NCI-H345 (cell line): ENCODE data around the gene PTMS.

ENCODE experiments used
- DNase-seq: peaks from one replicate; lab custom pipeline; 2025; lab: John Stamatoyannopoulos, UW

Gene PTMS

DNA sequence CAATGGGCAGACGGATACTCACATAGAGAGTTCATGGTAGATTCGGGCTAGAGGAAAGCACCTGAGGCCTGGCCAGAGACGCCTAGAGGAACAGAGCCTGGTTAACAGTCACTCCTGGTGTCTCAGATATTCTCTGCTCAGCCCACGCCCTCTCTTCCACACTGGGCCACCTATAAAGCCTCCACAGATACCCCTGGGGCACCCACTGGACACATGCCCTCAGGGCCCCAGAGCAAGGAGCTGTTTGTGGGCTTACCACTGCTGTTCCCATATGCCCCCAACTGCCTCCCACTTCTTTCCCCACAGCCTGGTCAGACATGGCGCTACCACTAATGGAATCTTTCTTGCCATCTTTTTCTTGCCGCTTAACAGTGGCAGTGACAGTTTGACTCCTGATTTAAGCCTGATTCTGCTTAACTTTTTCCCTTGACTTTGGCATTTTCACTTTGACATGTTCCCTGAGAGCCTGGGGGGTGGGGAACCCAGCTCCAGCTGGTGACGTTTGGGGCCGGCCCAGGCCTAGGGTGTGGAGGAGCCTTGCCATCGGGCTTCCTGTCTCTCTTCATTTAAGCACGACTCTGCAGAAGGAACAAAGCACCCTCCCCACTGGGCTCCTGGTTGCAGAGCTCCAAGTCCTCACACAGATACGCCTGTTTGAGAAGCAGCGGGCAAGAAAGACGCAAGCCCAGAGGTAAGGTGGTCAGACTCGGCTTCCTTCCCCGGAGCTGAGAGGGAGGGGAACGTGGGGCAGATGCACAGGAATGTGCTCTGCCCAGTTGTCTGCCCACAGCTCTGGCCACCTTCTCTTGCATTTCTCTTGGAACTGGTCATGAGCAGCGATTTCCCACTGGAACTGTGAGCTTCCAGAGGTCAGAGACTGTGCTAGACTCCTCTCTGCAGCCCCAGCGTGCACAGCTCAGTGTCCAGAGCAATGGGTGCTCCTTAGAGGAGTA is 23.1 kb downstream of the PTMS start, which contains the start of gene CD4:
CD4 (plus strand) TSS at position 557 of the 953 bp plus-strand sequence. CDS start 10,611 bp downstream, outside the sequence.
- DNase-seq = no peak

DNA sequence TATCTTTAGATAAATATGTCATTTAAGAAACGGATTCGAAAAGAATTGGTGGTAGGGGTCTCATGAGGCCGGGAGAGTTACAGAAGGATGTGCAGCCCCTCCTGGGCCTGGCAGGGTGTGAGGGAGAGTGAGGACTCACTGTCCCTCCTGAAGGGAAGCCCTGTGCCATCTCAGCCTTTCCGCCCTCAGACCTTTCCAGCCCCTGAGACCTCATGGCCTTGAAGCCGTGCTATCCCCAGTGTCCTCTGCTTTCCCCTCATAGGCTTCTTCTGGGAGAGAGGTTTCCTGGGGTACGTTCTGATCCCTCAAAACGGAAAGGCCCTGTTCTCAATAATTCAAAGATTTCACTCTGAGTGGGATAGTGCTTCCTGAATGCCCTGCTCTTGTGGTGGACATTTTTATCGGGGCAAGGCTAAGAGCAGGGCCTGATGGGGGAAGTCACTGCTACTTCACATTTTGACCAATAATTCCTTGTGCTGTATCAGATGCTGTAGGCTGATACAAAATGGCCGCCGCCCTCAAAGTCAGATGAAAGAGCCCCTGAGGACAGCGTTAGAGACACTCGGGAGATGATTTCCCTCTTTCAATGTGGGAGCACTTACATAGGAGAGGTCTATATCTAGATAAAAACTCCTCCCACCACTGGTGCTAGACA is 24.5 kb downstream of the PTMS start:
- no peak for DNase-seq

DNA sequence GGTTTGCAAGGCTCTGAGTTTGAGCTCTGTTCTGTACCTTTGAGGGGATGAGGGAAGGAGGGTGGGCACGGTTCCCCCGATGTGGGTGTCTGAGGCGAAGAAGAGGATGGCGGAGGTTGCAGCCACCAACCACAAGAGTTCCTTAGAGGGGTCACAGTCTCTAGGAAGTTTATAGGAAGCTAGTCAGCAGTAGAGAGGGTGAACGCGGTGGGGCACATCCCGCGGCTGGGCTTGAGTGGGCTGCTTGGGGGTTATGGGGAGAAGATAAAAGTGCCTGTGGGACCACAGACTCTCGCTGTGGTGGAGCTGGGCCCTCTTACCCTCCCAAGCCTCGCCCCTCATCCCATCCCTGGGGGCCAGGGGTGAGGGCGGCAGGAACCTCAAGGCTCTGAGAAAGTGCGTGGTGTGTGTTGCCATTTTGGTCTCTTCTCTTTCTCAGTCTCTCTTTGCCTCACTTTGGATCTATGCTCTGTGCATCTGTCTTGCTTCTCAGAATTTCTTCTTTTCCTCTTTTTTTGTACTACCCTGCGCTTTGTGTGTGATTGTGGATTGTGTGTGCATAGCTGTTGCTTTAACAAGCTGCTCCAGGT is 25.9 kb downstream of the PTMS start:
- DNase-seq = no peak

DNA sequence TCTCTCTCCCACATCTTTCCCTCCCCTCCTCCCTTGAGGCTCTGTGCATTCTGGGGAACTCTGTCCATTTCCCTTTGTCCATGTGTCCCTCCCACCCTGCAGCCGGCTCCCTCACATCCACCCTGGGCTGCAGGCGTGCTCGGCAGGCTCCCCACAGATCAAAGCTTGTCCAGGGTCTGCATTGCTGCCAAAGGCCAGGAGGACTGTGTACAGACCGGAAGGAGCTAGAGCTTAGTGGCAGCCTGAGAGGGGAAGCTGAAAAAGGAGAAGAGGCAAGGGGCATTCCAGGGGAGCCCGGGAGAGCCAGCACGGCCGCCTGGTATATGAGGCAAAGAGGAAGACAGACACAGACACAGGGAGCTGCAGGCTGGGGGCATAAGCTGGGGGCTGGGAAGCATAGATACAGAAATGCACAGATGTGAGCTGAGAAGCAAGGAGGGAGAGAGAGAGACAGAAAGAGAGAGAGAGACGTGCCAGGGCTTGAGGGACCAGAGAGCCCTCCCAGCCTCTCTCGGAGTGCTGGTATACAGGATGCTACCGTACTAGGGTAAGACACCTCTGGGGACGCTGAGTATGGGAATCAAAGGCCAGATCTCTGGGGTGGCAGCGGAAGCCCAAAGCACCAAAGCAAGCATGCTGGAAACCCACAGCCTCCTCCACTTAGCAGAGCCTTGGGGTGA is 26.5 kb downstream of the PTMS start:
- no peak for DNase-seq

DNA sequence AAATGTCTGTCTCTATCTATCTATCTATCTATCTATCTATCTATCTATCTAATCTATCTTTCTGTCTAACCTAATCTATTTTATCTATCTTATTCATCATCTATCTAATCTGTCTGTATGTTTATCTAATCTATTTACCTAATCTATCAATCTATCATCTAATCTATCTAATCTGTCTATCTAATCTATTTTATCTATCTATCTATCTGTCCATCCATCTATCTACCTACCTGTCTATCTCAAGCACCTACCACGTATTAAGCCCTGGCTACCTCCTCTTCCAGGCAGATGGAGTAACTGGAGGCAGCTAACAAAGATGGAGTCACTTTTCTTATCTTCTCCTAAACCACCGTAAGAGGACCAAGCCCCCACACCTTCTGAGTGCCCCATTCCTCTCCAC is 28.9 kb downstream of the PTMS start:
- no peak for DNase-seq

DNA sequence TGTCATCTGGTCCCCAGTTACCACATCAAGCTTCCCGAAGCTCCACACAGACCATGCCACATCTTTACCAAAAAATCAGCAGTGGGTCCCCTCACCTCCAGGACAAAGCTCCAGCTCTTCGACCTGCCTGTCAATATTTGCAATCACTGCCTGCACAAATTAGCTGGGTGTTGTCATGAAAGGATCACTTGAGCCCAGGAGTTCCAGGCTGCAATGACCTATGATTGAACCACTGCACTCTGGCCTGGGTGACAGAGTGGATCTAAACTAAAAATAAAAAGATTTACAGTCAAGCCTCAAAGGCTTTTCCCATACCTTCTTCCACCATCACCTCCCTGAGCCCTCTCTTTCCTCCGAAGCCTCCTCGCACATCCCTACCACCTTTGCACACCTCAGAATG is 30.4 kb downstream of the PTMS start:
- DNase-seq = no peak

DNA sequence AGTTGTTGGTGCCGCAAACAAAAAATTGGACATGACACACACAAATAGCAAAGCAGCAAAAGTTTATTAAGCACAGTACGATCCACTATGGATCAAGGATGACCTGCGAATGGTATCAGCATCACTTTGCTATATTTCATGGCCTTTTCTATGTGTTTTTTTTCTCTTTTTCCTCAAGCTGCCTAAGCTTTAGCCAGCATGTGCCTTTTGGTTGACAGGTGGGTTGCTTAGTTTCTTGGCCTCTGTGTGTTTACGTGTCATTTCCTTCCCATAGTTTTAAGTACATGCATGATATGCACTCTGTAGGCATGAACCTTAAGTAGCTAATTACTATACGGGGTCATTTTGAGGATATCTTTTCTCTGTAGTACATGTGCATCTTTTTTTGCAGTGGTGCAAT is 33.0 kb downstream of the PTMS start:
- no peak for DNase-seq

DNA sequence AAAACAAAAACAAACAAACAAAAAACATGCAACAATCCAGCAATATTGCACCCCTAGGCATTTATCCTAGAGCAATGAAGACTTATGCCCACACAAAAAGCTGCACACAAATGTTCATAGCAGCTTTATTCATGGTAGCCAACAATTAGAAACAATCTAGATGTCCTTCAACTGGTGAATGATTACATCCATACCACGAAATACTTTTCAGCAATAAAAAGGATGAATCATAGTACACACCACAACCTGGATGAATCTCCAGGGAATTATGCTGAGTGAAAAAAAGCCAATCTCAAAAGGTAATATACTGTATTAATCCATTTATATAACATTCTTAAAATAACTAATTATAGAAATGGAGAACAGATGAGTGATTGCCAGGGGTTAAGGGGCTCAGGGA is 41.0 kb downstream of the PTMS start:
- DNase-seq = no peak

DNA sequence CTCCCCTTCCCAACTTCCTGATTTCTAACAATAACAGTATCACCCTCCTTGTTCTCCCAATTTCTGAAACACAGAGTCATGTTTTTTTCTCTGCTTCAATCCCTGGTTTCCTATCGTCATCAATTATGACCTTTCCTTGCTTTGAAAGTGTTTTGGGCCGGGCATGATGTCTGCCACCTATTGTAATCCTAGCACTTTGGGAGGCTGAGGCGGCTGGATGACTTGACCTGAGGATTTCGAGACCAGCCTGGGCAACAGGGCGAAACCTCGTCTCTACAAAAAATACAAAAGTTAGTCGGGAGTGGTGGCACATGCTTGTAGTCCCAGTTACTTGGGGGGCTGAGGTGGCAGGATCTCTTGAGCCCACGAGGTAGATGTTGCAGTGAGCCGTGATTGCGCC is 42.9 kb downstream of the PTMS start:
- DNase-seq = no peak

DNA sequence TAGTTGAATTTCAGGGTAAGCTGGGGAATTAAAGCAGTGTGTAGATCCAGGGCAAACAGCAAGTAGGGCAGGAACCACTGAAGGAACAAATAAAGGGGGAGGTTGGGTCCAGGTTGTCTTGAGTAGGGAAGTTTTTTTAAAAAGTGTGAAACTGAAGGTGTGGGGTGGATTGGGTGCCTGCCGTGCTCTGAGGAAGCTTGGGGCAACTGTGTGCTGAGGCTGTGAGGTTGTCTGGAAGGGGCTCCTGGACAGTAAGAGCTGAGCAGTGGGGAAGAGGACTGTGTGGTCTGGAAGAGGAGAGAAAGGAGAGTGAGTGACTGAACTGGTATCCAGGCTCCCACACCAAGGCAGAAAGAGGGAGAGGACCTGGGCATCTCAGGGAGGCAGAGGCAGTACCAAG is 44.6 kb downstream of the PTMS start:
- DNase-seq = no peak

DNA sequence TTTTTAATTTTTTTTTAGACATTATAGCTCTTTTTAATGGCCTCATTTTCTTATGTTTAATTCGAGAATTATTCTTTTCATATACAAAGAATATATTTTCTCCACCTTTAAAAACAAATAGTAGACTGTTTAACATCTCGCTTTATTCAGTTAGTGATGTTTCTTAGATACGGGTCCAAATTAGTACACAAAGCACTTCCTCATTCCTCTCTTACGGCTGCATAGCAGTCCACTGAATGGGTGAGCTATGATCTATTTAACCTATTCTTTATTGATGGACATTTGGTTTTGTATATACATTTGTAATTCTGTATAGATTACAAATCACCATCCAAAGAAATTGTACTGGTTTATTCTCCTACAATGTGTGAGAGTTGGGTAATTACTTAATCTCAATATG is 47.2 kb downstream of the PTMS start:
- DNase-seq = no peak

DNA sequence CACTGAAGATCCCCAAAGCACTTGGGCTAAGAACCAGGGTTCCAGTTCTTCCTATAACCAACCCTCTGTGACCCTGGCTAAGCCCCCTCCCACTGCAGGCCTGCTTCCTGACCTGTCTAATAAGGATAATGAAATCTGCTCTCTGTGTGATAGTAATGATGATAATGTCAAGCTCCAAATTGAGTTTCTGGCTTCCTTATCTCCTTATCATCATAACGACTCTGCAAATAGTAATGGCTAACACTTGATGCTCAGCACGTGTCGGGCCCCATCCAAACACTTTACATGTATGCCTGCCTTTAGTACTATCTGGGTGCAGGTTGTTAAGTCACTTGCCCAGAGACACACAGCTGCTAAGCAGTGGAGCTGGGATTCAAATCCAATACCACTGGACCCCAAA is 50.4 kb downstream of the PTMS start:
- DNase-seq = no peak

DNA sequence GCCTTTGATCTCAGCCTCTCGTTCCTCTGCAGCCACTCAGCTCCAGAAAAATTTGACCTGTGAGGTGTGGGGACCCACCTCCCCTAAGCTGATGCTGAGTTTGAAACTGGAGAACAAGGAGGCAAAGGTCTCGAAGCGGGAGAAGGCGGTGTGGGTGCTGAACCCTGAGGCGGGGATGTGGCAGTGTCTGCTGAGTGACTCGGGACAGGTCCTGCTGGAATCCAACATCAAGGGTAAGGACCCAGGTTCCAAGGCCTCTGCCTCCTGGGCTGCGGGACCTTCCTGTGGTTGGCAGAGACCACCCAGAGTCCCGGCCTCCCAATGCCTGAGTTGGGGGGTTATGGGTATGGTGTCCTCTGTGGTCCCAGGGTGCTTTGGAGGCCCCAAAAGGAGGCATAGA is 50.9 kb downstream of the PTMS start:
- no peak for DNase-seq

DNA sequence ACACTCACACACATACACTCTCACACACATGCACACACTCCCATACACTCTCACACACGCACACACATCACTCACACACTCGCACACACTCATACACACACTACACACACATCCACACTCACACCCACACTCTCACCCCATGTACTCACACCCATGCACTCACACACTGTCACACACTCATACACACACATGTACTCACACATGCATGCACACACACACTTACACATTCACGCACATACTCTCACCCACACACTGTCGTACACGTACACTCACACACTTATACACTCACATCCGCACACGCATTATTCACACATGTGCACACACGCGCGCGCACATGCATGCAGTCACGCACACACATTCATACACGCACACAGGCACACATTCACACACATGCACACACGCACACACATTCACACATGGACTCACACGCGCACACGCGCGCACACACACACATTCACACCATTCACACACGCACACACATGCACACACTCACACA is 51.5 kb downstream of the PTMS start:
- DNase-seq = no peak

DNA sequence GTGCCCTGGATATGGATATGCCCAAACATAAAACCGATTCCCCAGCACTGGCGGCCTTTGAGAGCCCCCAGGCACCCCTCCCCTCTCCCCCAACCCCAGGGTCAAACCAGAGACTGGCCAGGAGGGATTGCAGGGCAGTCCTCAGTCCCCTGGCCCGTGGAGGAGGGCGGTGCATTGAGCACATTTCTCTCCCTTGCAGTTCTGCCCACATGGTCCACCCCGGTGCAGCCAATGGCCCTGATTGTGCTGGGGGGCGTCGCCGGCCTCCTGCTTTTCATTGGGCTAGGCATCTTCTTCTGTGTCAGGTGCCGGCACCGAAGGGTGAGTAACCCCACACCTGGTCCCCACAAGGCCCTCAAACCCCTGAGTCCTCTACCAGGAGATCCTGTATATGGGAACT is 52.1 kb downstream of the PTMS start:
- DNase-seq = no peak

DNA sequence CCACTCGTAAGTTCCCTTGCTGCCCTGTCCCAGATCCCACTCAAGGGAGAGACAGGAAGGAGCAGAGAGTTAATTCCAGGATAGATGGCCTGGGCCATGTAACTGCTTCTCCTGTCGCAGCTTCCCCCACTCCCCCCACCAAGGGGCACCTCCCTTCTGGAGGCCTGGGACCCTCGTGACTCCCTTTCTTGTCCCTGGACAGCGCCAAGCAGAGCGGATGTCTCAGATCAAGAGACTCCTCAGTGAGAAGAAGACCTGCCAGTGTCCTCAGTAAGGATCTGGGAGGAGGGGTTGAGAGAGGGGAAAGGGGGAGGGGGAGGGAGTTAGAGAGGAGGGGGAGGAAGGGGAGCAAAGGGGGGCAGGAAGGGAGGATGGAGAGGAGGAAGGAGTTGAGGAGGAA is 52.5 kb downstream of the PTMS start:
- no peak for DNase-seq

DNA sequence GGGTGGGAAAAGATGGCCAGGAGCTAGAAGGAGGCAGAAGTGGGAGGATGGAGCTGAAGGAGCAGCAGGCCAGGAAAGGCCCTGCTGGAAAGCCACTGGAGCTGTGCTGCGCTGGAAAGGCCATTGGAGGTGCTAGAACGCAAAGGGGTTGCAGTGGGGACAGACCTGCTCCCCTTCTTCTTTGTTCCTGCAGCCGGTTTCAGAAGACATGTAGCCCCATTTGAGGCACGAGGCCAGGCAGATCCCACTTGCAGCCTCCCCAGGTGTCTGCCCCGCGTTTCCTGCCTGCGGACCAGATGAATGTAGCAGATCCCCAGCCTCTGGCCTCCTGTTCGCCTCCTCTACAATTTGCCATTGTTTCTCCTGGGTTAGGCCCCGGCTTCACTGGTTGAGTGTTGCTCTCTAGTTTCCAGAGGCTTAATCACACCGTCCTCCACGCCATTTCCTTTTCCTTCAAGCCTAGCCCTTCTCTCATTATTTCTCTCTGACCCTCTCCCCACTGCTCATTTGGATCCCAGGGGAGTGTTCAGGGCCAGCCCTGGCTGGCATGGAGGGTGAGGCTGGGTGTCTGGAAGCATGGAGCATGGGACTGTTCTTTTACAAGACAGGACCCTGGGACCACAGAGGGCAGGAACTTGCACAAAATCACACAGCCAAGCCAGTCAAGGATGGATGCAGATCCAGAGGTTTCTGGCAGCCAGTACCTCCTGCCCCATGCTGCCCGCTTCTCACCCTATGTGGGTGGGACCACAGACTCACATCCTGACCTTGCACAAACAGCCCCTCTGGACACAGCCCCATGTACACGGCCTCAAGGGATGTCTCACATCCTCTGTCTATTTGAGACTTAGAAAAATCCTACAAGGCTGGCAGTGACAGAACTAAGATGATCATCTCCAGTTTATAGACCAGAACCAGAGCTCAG is 53.2 kb downstream of the PTMS start:
- DNase-seq = no peak

DNA sequence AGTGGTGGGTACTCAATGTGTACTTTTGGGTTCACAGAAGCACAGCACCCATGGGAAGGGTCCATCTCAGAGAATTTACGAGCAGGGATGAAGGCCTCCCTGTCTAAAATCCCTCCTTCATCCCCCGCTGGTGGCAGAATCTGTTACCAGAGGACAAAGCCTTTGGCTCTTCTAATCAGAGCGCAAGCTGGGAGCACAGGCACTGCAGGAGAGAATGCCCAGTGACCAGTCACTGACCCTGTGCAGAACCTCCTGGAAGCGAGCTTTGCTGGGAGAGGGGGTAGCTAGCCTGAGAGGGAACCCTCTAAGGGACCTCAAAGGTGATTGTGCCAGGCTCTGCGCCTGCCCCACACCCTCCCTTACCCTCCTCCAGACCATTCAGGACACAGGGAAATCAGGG is 54.0 kb downstream of the PTMS start:
- no peak for DNase-seq
